MCF 10A (cell line): Measurements from ENCODE around the gene EPHA6. TPM values are rescaled to one million over a fixed set of nuclear protein-coding genes. Genes with fewer than 3 reads are reported as not detected.

Source experiments
- Bru-seq: library from RNA; stranded (reverse); fragments of 400-500 nt; gene quantifications from one replicate; lab custom pipeline; 2021; lab: Mats Ljungman, UMichigan
- BruChase-seq, 2 experiments: library from RNA; stranded (reverse); fragments of 400-500 nt; gene quantifications; one replicate each; lab custom pipeline; 2021; lab: Mats Ljungman, UMichigan
- BruUV-seq: library from RNA; stranded (reverse); fragments of 400-500 nt; replicated peaks from 2 replicates; lab custom pipeline; 2021; lab: Mats Ljungman, UMichigan
- CTCF ChIA-PET: fragments of 300-600 bp; sonication (Branson Sonifier 250); formaldehyde crosslinking; extraction: SDS; loops from one replicate; lab custom pipeline; 2021; ENCODE audit warnings: antibody characterized with exemption, inconsistent platforms; lab: Yijun Ruan, JAX
- POLR2A ChIA-PET: fragments of 300-600, 350-650 bp; sonication (Branson Sonifier 250); formaldehyde crosslinking; extraction: SDS; loops from one replicate; lab custom pipeline; 2020; ENCODE audit warnings: antibody characterized with exemption, inconsistent platforms; lab: Yijun Ruan, JAX
- DNase-seq: peaks from one replicate; pipeline ENCODE4 v3.0.0-alpha.2; 2018; ENCODE audit not compliant: unreplicated experiment
- H3K27ac Mint-ChIP-seq: one replicate; pipeline ENCODE4 v1.8.0; 2022; ENCODE audit warnings: mild to moderate bottlenecking, low read depth, mixed read lengths; ENCODE audit not compliant: unreplicated experiment
- H3K27me3 Mint-ChIP-seq: one replicate; pipeline ENCODE4 v1.8.0; 2022; ENCODE audit warnings: mixed read lengths; ENCODE audit not compliant: insufficient read depth, unreplicated experiment
- H3K36me3 Mint-ChIP-seq: one replicate; pipeline ENCODE4 v1.8.0; 2022; ENCODE audit warnings: mild to moderate bottlenecking, moderate library complexity, mixed read lengths; ENCODE audit not compliant: insufficient read depth, unreplicated experiment
- H3K4me1 Mint-ChIP-seq: one replicate; pipeline ENCODE4 v1.8.0; 2022; ENCODE audit warnings: mixed read lengths; ENCODE audit not compliant: insufficient read depth, unreplicated experiment
- H3K4me3 Mint-ChIP-seq: one replicate; pipeline ENCODE4 v1.8.0; 2022; ENCODE audit warnings: mild to moderate bottlenecking, moderate library complexity, mixed read lengths; ENCODE audit not compliant: unreplicated experiment
- H3K9me3 Mint-ChIP-seq: one replicate; pipeline ENCODE4 v1.8.0; 2022; ENCODE audit warnings: mixed read lengths; ENCODE audit not compliant: unreplicated experiment
- intact Hi-C: fragments of 100-400 bp; cut with micrococcal nuclease; formaldehyde crosslinking; loops from 2 replicates; pipeline ENCODE4 v1.14.1; 2022
- long read RNA-seq: library from polyadenylated mRNA; stranded (forward); transcript quantifications from one replicate; pipeline ENCODE4 v2.0.0, GENCODE V29; 2022
- total RNA-seq: library from RNA; stranded (reverse); gene quantifications from 2 replicates; pipeline ENCODE4 v1.2.3, GENCODE V29; 2022
- TF ChIP-seq, protein P1 (sequence below): fragments of 200-600 bp; IDR thresholded peaks from one replicate; pipeline ENCODE4 v1.8.0; 2022; ENCODE audit warnings: antibody characterized with exemption, mild to moderate bottlenecking; ENCODE audit not compliant: unreplicated experiment

The EPHA6 gene
- total RNA-seq (0.33 and 0.66 TPM in 2 replicates), Bru-seq, nascent RNA (percentile 27 among the genes with signal in this experiment), BruChase-seq, experiment 1, labeled RNA remaining after a 6-hour chase (percentile 29 among the genes with signal in this experiment), BruChase-seq, experiment 2, labeled RNA remaining after a 2-hour chase (percentile 33 among the genes with signal in this experiment)
- long read RNA-seq, result 0 reads

DNA sequence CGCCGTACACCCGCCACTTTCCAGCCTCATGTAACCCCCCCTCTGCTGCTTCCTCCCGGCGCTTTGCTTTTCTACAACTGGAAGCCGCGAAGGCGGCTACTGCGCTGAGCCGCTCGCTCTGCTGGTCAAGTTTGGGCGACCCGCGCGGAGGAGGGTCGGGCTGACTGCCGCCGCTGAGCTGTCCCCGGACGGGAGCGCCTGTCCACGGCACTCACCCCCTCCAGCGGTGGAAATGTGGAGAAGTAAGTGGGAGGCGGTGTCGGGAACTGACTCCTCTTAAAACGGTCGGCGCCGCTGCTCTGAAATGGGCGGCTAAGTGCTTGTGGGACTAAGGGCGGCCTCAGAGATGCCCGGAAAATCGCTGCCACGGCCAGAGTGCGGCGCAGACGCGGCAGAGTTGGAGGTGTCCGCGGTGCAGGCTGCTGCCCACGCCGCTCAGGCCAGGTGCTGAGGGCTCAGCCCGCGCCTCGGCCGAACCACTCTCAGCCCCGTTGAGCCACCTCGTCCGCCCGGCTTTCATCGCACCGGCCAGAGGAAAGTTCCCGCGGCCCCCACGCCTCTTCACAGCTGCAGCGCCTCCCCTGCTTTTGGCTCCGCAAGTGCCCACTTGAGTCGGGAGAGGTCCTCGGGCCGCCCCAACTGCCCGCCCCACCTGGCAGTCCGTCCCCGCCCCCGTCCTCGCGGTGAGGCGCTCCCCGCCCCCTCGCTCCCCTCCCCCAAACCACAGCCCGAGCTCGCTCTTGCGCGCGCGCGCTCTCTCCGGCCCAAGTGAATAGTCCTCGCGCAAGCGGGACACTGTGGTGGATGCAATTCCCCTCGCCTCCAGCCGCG is at the start of gene EPHA6:
Gene EPHA6, plus strand, starts transcription at position 775 of the 831 bp plus-strand sequence.
- Mint-ChIP-seq H3K4me3 (peak within 1 kb of the TSS; percentile 76), H3K4me1 (peaks cover 6% of the 10 kb centered on the region), H3K9me3 (no peaks in the 10 kb centered on the region), H3K27me3 (peaks cover 31% of the 10 kb centered on the region), H3K36me3 (no peaks in the 10 kb centered on the region), H3K27ac (no peak within 1 kb of the TSS)
- TF ChIP-seq, protein P1, sequence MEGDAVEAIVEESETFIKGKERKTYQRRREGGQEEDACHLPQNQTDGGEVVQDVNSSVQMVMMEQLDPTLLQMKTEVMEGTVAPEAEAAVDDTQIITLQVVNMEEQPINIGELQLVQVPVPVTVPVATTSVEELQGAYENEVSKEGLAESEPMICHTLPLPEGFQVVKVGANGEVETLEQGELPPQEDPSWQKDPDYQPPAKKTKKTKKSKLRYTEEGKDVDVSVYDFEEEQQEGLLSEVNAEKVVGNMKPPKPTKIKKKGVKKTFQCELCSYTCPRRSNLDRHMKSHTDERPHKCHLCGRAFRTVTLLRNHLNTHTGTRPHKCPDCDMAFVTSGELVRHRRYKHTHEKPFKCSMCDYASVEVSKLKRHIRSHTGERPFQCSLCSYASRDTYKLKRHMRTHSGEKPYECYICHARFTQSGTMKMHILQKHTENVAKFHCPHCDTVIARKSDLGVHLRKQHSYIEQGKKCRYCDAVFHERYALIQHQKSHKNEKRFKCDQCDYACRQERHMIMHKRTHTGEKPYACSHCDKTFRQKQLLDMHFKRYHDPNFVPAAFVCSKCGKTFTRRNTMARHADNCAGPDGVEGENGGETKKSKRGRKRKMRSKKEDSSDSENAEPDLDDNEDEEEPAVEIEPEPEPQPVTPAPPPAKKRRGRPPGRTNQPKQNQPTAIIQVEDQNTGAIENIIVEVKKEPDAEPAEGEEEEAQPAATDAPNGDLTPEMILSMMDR, result peak; percentile 18
- POLR2A ChIA-PET, result no interaction called here
- intact Hi-C loops, result loop anchor here (1.0 to 10.0 kb wide), 4 partner anchors 219 to 1949 kb away; no protein-coding TSS in a partner anchor
- BruUV-seq, result no TSS peak
- CTCF ChIA-PET, result interaction anchor here (0.6 to 1.0 kb wide), 6 partner anchors 8 to 1212 kb away, joined by 3 to 6 read pairs (median 3); no protein-coding TSS in a partner anchor
- DNase-seq, result peak; percentile 72

DNA sequence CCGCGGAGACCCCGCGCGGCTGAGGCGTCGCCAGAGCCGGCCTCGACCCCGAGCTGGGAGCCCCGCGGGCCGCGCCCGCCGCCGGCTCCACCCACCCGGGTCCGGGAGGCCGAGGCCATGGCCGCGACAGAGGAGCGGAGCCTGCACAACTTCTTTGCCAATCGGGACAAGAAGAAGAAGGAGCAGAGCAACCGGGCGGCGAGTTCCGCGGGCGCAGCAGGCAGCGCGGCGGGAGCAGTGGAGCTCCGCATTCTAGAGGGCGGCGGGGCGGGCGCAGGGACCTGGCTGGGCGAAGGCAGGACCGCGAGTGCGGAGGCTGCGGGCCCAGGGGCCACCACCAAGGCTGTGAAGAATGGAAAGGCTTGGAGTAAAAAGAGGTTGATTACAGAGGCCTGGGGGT is 37.6 kb upstream of the EPHA6 start:
- BruUV-seq, result no TSS peak

GRCh38 chr3:96779810-96780209 is 34.6 kb upstream of the EPHA6 start:
- no peak overlapping the region for H3K4me3 Mint-ChIP-seq
- DNase-seq, result no peak
- BruUV-seq, result no TSS peak
- TF ChIP-seq, protein P1, result peak; percentile 7
- no peaks in the 10 kb centered on the region for H3K9me3 Mint-ChIP-seq
- CTCF ChIA-PET, result interaction anchor here (0.6 to 1.3 kb wide), 3 partner anchors 14 to 464 kb away, joined by 3 to 4 read pairs (median 3); no protein-coding TSS in a partner anchor
- H3K27ac Mint-ChIP-seq, result no peak overlapping the region
- H3K4me1 Mint-ChIP-seq, result no peaks in the 10 kb centered on the region
- H3K36me3 Mint-ChIP-seq, result no peaks in the 10 kb centered on the region
- intact Hi-C loops, result no loop called here
- POLR2A ChIA-PET, result no interaction called here
- H3K27me3 Mint-ChIP-seq, result no peaks in the 10 kb centered on the region

More for the DNA sequence above, 37.6 kb upstream of the EPHA6 start:
- no peaks in the 10 kb centered on the region for H3K36me3 Mint-ChIP-seq
- ChIA-PET POLR2A (no interaction called here), CTCF (interaction anchor here (0.5 kb wide), 1 partner anchor 13 kb away, joined by 3 read pairs; no protein-coding TSS in a partner anchor)
- H3K4me3 Mint-ChIP-seq, result no peak overlapping the region
- no peak overlapping the region for H3K27ac Mint-ChIP-seq
- peaks cover 11% of the 10 kb centered on the region for H3K9me3 Mint-ChIP-seq
- TF ChIP-seq, protein P1, result no peak
- DNase-seq, result no peak
- no peaks in the 10 kb centered on the region for H3K4me1 Mint-ChIP-seq
- H3K27me3 Mint-ChIP-seq, result no peaks in the 10 kb centered on the region
- intact Hi-C loops, result no loop called here

- intact Hi-C loops, result no loop called here
- Mint-ChIP-seq H3K4me3 (no peak overlapping the region), H3K27me3 (no peaks in the 10 kb centered on the region), H3K9me3 (peaks cover 8% of the 10 kb centered on the region), H3K27ac (no peak overlapping the region), H3K4me1 (peaks cover 5% of the 10 kb centered on the region), H3K36me3 (no peaks in the 10 kb centered on the region)
- no TSS peak for BruUV-seq
- DNase-seq, result no peak
- CTCF ChIA-PET, result interaction anchor here (0.7 kb wide), 1 partner anchor 551 kb away, joined by 3 read pairs; no protein-coding TSS in a partner anchor
- TF ChIP-seq, protein P1, result no peak
- POLR2A ChIA-PET, result no interaction called here
Observed at GRCh38 chr3:96796101-96796500, 18.3 kb upstream of the EPHA6 start.
